Parathyroid adenoma (tissue), 2 donors: Measurements from ENCODE around the gene MEIS1.
A peak's percentile ranks its signal among the peaks of the same experiment; 100 is the strongest.

Experiments used
- H2AFZ ChIP-seq: fragments of 300-600 bp; sonication (generic); one replicate; pipeline ENCODE4 v1.7.0; 2017; ENCODE audit warnings: antibody characterized with exemption, mild to moderate bottlenecking
- H3K27ac ChIP-seq: fragments of 300-600 bp; sonication (generic); one replicate; pipeline ENCODE4 v1.7.0; 2017
- H3K27me3 ChIP-seq: fragments of 300-600 bp; sonication (generic); one replicate; pipeline ENCODE4 v1.7.0; 2017; ENCODE audit warnings: low read length; ENCODE audit not compliant: control insufficient read depth, insufficient read depth
- H3K36me3 ChIP-seq: fragments of 300-600 bp; sonication (generic); one replicate; pipeline ENCODE4 v1.7.0; 2017; ENCODE audit warnings: low read length; ENCODE audit not compliant: control insufficient read depth, insufficient read depth
- H3K4me1 ChIP-seq: fragments of 300-600 bp; sonication (generic); one replicate; pipeline ENCODE4 v1.7.0; 2017; ENCODE audit warnings: control low read depth
- H3K4me2 ChIP-seq: fragments of 300-600 bp; sonication (generic); one replicate; pipeline ENCODE4 v1.7.0; 2017; ENCODE audit warnings: low read length
- H3K4me3 ChIP-seq: fragments of 300-600 bp; sonication (generic); one replicate; pipeline ENCODE4 v1.7.0; 2017; ENCODE audit warnings: low read depth, low read length
- H3K79me2 ChIP-seq: fragments of 300-600 bp; sonication (generic); one replicate; pipeline ENCODE4 v1.7.0; 2017; ENCODE audit warnings: control low read depth
- H3K9ac ChIP-seq: fragments of 300-600 bp; sonication (generic); one replicate; pipeline ENCODE4 v1.7.0; 2017; ENCODE audit warnings: mild to moderate bottlenecking
- H3K9me3 ChIP-seq: fragments of 300-600 bp; sonication (generic); one replicate; pipeline ENCODE4 v1.7.0; 2017; ENCODE audit warnings: low read length; ENCODE audit not compliant: control insufficient read depth
- CTCF ChIP-seq: fragments of 300-600 bp; sonication (generic); IDR thresholded peaks from one replicate; pipeline ENCODE4 v1.7.0; 2017; ENCODE audit warnings: antibody characterized with exemption, mild to moderate bottlenecking
- donor health status: primary hyperparathyroidism.

MEIS1 gene

DNA sequence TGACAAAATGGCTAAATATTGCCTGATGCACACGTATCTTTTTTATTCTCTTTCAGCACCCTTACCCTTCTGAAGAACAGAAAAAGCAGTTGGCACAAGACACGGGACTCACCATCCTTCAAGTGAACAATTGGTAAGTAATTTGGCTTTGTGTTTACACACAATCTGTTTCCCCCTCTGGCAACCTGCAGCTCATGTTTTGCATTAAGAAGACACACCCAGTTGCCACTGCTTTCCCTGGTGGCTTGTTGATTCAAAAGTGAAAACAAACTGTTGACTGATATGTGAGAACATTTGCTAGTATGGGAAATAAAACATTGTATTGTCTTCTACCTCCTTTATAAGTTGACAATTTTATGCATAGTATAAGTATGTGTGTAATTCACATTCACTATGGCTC, 113.0 kb downstream of the MEIS1 start:
- Histone ChIP-seq H2AFZ (no peak overlapping the region), H3K4me2 (no peak overlapping the region), H3K9ac (no peak overlapping the region), H3K27ac (no peak overlapping the region), H3K9me3 (no peaks in the 10 kb centered on the region), H3K27me3 (no peaks in the 10 kb centered on the region), H3K79me2 (no peaks in the 10 kb centered on the region), H3K36me3 (no peaks in the 10 kb centered on the region), H3K4me3 (no peak overlapping the region), H3K4me1 (no peaks in the 10 kb centered on the region)
- TF ChIP-seq CTCF: no peak

- Histone ChIP-seq H3K9ac (no peak overlapping the region), H3K27ac (no peak overlapping the region), H3K9me3 (no peaks in the 10 kb centered on the region), H3K4me3 (no peak overlapping the region), H3K27me3 (no peaks in the 10 kb centered on the region), H2AFZ (no peak overlapping the region), H3K36me3 (no peaks in the 10 kb centered on the region), H3K4me1 (no peaks in the 10 kb centered on the region), H3K79me2 (no peaks in the 10 kb centered on the region), H3K4me2 (no peak overlapping the region)
- TF ChIP-seq CTCF: no peak
Observed at GRCh38 chr2:66548422-66548821, 113.5 kb downstream of the MEIS1 start.

DNA sequence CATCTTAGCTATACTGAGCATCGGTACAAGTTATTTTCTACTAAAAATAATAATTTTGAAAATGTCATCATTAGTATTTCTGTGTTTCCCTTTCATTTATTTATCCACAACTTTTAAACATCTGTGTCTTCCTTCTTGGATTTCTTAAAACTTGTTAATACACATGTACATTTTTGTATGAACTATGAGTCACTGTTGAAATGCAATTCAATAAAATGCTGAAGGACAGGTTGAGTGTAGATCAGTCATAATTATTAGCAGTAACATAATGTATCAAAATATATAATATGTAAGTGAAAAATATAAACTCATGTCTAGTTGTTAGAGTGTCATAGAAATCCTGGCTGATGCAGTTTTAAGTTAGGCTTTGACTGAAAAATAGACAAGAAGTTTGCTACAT, 115.9 kb downstream of the MEIS1 start:
- Histone ChIP-seq H2AFZ (no peak overlapping the region), H3K4me2 (no peak overlapping the region), H3K27me3 (no peaks in the 10 kb centered on the region), H3K79me2 (no peaks in the 10 kb centered on the region), H3K27ac (no peak overlapping the region), H3K9ac (no peak overlapping the region), H3K4me1 (peaks cover 4% of the 10 kb centered on the region), H3K9me3 (no peaks in the 10 kb centered on the region), H3K4me3 (no peak overlapping the region), H3K36me3 (no peaks in the 10 kb centered on the region)
- no peak for TF ChIP-seq CTCF

GRCh38 chr2:66553370-66553769, 118.4 kb downstream of the MEIS1 start:
- no peak overlapping the region for H3K27ac ChIP-seq
- H3K36me3 ChIP-seq: no peaks in the 10 kb centered on the region
- no peak overlapping the region for H3K9ac ChIP-seq
- no peak overlapping the region for H3K4me3 ChIP-seq
- no peaks in the 10 kb centered on the region for H3K27me3 ChIP-seq
- H3K4me1 ChIP-seq: peaks cover 4% of the 10 kb centered on the region
- no peak overlapping the region for H3K4me2 ChIP-seq
- no peak for TF ChIP-seq CTCF
- H3K79me2 ChIP-seq: no peaks in the 10 kb centered on the region
- no peak overlapping the region for H2AFZ ChIP-seq
- no peaks in the 10 kb centered on the region for H3K9me3 ChIP-seq

- Histone ChIP-seq H3K4me2 (peak overlapping the region; percentile 58), H3K4me1 (peaks cover 4% of the 10 kb centered on the region), H3K36me3 (no peaks in the 10 kb centered on the region), H3K4me3 (peak overlapping the region; percentile 28), H3K27ac (peak overlapping the region; percentile 29), H2AFZ (peak overlapping the region; percentile 73), H3K9ac (no peak overlapping the region), H3K79me2 (no peaks in the 10 kb centered on the region), H3K27me3 (no peaks in the 10 kb centered on the region), H3K9me3 (no peaks in the 10 kb centered on the region)
- TF ChIP-seq CTCF: no peak
Observed at GRCh38 chr2:66555091-66555490, 120.2 kb downstream of the MEIS1 start.
